NCI-H526 treated with DMSO at 0.1 percent for 48 hours (cell line): Measurements from ENCODE around the gene TENM3.

Experiments used
- DNase-seq: peaks from one replicate; lab custom pipeline; 2025; lab: John Stamatoyannopoulos, UW

TENM3 gene

DNA sequence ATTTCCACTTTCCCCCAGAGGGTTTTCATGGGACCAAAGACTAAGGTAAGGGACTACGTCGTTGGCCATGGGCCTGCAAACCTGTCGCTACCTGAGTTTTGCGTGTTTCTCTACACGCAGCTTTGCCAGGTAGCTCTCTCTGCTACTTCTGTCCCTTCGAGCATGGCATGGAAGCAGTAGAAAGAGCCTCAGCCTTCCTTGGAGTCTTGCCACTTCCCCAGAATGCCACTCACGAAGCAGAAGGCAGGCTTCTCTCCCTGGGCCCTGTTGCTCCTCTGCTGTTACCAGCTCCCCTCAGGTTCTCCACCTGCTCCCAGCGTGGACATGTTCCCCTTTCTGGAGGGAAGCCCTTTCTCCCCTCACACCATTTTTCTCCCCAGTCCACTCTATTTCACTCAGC is 381.1 kb downstream of the TENM3 start:
- no peak for DNase-seq

DNA sequence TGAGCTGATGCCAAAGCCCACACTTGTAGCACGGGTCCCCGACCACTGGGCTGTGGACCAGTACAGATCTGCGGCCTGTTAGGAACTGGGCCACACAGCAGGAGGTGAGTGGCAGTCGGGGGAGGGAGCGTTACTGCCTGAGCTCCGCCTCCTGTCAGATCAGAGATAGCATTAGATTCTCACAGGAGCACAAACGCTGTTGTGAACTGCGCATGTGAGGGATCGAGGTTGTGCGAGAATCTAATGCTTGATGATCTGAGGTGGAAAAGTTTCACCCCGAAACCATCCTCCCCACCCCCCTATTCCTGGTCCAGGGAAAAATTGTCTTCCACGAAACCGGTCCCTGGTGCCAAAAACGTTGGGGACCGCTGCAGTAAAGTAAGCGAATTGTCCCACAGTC is 382.0 kb downstream of the TENM3 start:
- DNase-seq = no peak

DNA sequence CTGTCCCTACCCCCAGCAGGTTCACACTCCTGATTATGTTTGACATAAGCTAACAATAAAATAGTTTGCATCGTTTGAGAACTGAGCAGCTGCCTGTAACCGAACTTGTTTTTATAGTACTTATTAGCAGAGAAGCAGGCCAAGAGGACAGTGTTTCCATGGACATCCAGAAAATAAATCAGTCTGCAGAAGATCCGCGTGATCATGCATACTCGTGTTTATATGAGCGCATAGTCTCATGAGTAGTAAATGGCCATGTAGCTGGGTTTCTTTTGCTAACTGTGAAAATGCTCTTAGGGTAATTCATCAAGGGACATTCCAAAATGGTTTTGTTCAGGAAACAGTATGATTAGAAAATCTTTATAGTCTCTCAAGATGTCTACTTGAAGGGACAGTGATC is 384.8 kb downstream of the TENM3 start:
- DNase-seq = peak; percentile 40

DNA sequence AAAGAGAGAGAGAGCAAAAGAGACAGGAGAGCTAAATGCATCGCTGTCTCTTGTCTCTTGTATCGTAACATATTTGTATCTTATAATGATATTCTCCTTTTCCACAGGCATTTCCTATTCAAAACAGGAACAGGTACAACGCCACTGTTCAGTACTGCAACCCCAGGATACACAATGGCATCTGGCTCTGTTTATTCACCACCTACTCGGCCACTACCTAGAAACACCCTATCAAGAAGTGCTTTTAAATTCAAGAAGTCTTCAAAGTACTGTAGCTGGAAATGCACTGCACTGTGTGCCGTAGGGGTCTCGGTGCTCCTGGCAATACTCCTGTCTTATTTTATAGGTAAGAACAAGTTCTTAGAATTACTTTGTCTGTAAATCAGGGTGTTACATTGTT is 385.3 kb downstream of the TENM3 start:
- DNase-seq = peak; percentile 68

DNA sequence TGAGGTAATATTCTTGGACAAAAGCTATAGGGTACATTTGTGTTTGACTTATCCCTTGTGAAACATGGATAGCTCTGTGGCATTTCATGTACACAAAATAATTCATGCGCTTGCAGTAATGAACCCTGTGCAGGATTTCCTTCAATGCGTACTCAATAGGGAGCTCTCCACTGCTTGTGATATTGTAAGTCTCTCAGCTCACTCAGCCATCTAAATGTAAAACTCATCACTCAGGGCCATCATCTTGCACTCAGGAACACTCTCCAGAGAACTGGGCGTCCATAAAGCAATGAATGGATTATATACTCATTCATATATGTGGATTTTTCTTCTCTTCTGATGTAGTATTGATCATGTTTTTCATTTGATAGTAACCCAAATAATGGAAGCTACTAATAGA is 385.9 kb downstream of the TENM3 start:
- peak; percentile 48 for DNase-seq

DNA sequence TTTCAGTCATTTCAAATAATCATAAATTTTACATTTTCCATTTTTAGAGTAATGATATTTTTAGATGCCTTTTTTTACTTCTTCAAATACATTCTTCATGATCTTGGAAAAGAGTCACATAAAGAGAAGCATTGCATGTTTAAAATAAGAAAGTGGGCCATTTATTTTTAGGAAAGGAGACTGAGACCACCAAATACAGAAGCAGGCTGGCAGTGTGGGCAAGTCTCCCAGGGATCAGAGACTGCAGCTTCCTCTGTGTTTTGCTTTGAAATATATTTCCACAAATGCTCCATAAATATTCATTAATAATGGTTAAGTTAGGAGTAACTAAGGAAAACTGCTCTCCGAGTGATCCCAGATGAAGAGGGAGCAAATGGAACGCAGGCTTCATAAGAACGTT is 397.3 kb downstream of the TENM3 start:
- DNase-seq = no peak

DNA sequence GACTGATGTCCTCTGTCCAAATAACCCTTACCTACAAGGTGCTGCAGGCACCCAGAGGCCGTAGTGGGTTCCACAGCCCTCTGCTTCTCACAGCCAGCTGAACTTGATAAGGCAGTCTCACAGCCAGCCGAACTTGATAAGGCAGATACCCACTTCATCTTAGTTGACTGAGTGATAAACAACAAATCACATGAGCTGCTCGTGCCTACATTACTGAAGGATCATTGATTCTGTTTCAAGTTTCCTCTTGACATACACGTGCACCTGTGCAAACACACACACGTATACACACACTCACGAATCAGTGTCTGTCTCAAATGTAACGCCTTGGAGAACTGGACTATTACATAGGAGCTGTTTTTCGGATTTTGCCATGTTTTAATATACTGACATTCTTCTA is 397.7 kb downstream of the TENM3 start:
- no peak for DNase-seq

DNA sequence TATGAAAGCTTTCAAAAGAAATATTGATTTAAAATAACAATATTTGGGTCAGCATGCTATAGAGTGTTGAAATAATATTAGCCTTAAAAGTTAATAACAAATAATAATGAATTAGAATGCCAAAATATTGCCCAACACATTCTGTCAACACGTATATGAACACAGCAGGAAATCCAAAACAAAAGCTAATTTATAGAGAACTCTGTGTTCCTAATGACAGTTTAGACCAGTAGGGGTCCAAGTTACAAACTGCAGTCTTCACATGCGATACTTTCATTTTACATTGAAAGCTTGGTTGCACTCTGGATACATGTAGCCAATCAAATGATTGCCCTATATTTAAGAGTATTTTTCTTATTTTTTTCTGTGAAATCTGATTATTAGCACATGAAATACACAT is 399.6 kb downstream of the TENM3 start:
- no peak for DNase-seq

DNA sequence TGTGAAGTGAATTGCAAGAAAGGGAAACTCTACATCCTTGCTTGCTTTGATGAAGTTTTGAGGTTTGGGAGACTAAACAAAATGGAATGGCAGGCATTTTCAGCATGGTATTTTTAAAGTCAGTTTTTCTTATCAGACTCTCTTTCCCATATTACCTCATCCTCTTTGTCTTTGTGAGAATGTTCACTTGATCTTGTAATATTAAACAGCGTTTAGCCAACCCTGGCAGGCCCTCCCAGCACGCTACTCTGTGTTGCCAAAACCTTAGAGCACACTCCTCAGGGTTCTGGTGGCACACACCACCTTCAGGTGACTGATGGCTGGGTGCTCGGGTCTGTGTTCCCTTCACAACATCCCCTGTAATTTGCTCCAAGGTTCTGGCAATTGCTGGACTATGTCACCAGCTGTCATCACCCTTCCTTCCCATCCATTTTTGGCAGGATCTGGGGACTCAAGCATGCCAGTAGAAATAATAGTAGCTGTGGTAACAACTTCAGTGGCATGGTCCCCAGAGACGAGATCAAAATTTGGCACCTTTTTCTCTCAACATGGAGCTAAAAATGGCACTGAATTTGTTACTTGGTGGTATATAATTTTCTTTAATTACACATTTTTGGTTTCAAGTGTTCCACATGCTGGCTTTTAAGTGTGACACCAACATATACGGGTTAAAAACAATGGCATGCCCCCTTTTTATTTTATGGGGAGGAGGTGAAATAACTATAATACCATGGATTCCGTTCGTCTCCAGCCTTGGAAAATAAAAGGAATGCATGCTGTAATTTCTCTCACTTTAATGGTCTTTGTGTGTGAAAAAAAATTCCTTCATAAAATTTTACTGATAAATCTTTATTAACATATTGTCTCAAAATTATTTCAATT is 400.8 kb downstream of the TENM3 start:
- no peak for DNase-seq

DNA sequence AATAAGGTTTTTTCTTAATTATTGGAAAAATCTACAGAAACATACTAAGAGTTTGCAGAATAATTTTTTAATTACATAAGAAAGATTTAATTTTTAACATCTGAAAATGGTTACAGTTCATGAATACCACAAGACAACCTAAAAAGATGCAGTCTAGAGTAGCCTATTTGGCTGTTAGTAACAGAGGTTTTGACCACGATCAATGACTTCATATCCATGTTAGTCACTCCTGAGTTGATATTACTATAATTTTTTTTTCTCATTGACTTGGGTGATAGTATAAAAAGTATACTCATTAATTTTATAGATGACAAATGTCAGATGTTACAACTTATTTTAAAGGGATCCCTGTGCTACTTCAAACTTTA is 401.5 kb downstream of the TENM3 start:
- DNase-seq = no peak

DNA sequence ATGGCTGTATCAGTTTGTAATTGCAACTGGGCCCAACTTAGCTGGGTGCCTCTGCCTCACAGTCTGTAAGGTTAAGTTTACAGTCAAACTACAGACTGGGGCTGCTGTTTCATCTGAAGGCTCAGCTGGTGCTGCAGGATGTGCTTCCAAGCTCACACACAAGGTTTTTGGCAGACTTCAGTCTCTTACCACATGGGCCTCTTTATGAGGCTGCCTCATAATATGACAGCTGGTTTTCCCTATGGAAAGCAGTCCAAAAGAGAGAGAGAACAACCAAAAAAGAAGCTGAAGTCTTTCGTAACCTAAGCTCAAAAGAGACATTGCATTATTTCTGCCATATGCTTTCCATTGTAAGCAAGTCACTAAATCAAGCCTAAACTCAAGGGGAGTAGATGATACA is 402.3 kb downstream of the TENM3 start:
- DNase-seq = no peak

DNA sequence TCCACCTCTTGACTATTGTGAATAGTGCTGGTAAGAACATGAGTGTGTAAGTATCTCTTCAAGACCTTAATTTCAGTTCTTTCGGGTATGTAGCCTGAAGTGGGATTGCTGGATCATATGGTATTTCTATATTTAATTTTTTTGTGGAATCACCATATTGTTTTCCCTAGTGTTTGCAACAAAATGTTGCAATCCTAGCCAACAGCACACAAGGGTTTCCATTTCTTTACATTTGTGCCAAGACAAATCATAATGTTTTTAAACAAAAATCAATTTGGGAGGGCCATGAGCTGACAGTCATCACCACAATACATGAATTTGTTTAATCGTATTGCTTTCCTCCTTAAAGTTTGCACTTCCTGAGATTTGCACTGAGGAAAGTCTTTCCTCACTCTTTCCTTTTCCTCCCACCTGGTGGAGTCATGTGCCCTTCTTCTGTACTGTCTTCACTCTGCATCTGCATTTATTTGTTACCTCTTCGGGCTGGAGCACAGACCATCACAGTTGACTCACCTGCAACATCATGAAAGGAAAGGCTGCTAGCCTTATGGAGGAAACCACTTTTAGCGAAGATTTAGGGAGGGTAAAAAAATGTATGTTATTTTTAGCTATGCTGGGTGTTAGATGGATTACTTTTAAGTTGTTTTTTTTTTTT is 404.6 kb downstream of the TENM3 start:
- no peak for DNase-seq

DNA sequence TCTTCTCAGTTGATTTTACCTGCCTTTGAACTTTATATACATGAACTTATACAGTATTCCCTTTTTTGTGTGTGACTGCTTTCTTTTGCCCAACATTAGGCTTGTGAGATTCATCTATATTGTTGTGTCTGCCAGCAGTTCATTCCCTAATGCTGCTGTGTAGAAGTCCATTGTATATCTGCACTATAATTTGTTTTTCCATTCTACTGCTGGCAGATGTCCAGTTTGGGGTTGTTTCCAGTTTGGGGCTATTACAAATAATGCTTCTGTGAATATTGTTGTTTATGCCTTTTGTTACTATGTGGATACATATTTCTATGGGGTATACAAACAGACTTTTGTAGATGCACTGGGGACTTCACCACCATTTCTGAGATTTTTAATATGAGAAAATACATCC is 405.6 kb downstream of the TENM3 start:
- DNase-seq = no peak

DNA sequence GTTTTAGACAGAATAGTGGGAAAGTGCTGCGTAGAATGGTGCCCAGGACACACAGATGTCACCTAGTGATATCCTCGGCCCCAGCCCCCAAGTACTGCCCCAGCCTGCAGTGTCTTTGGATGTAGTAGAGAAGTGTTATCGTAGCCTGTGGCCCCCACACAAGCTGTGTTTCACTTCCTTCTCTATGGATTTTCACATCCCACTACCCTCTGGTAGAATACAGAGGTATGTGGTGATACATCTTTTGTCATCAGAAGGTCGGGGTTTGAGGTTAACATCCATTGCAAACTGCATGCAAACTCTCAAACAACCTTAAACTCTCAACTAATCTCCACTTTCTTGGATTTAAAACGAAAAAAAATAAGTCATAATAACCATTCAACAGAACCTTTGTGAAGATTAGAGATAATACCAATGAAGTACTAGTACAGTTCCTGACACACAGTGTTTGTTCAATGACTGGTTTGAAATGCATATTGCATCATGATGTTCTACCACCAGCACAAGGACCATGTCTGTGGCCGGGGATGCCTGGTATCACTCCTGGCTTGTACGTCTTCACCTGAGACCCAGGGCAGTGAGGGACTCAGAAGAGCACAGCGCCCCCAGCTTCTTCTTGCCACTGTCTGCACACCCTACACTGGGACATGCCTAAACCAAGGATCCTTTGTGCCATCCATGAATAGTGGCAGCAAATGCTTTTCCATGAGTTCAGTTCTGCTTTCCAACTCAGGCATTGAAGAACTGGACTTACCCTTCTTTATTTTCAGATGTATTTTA is 406.7 kb downstream of the TENM3 start:
- DNase-seq = no peak

DNA sequence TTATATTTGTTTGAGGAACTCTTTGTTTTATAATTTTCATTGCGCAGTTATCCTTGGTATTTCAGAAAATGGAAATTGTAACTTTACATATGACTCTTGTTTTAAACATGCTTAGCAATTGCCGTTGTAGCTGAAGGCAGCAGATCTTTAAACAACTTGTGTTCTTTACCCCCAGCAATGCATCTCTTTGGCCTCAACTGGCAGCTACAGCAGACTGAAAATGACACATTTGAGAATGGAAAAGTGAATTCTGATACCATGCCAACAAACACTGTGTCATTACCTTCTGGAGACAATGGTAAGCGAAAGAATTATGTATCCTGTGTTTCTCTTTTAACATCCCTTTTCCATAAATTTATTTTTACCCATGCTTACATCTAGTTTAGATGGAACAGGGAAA is 410.4 kb downstream of the TENM3 start:
- DNase-seq = no peak

DNA sequence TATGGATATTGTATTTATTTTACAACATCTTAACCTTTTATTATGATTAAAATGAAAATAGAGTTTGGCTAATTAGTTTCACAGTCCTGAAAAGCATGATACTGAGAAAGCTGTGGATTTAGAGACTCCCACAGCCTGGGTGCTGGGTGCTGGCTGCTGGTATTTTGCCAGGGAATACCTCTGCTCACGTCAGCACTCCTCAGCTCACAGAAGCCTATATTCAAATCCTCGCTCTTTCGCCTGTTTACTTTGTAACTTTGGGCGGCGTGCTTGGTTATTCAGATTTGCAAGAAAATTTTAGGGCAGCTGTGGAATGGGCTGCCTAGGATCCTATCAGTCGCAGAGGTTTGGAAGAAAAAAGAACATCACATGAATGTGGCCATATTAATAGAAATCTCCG is 412.1 kb downstream of the TENM3 start:
- peak; percentile 6 for DNase-seq

DNA sequence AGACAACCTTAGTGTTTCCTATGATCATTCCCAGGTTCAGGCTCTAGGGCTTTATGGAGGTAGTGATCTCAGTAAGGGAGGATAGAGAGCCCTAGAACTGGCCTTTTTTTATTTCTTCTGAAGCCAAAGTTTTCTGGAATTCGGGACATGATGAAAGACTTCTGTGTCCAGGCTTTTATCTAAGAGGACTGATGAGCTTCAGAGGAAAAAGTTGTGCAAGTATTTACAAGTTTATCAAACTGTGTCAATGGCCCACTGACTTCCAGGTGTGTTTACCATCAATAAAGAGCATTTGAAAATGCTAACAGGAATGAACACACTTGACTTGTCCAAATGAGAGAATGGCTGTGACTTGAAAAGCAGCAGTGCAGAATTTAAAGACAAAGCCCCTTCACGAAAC is 419.3 kb downstream of the TENM3 start:
- DNase-seq = no peak

DNA sequence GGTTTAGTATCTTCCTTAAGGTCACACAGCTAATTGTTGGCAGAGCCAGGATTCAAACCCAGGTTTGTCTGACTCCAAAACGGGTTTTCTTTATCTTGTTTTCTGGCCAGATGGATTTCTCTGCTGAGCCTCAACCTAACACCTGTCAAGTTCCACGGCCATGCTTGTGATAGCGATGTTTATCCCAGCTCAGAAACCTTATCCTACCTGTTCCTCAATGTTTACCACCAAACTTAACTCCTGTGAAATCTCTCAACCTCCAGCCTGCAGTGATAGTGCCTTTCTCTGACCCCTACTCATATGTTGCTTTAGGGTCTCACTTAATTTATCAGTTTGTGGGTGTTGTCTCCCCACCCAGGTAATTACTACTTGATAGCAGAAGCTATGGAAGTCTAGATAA is 428.0 kb downstream of the TENM3 start:
- no peak for DNase-seq

DNA sequence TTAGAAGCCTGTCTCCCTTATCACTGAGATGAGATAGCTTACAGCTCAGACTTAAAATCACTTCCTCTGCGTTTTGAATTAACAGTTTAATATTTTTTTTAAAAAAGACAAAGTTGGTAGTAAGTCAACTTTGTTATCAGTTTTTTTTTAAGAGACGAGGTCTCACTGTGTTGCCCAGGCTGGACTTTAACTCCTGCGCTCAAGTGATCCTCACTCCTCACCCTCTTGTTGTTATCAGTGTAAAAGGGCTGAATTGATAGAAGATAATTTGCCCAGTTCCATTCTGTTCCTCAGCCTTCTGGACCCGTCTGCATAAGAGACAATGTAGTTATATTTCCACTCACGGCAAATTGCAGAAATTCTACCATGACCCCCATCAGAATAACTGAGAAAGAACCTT is 428.5 kb downstream of the TENM3 start:
- DNase-seq = no peak

DNA sequence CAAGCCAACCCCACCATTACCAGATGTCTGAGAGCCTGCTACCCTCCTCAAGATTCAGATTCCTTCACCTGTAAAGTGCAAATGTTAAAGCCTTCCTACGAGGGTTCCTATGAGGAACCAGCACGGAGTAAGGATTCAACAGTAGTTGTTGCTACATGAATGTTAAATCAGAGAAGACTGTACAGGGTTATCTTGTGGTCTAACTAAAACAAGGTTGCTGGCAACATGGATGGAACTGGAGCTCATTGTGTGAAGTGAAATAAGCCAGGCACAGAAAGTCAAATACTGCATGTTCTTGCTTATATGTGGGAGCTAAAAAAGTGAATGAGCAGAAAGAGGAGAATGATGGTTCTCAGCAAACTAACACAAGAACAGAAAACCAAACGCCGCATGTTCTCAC is 435.4 kb downstream of the TENM3 start:
- no peak for DNase-seq

DNA sequence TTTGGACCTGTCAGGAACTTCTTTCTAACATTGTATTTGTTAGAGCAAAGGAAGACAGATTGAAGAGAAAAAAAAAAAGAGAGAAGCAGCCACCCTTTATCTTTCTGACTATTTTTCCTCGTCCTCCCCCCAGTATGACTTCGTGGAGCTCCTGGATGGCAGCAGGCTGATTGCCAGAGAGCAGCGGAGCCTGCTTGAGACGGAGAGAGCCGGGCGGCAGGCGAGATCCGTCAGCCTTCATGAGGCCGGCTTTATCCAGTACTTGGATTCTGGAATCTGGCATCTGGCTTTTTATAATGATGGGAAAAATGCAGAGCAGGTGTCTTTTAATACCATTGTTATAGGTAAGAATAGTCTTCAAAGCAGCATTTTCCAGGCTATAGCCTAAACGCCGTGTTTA is 436.3 kb downstream of the TENM3 start:
- DNase-seq = no peak

DNA sequence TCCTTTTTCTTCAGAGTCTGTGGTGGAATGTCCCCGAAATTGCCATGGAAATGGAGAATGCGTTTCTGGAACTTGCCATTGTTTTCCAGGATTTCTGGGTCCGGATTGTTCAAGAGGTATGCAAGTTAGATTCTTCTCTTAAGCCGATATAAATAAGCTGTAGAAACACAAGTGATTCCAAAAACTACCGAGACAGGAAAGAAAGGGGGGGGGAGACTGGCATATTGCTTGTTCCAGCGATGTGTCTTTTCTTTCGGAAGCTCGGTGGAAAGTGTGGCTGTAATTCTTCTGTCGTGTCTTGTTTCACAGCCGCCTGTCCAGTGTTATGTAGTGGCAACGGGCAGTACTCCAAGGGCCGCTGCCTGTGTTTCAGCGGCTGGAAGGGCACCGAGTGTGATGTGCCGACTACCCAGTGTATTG is 437.0 kb downstream of the TENM3 start:
- DNase-seq = no peak

DNA sequence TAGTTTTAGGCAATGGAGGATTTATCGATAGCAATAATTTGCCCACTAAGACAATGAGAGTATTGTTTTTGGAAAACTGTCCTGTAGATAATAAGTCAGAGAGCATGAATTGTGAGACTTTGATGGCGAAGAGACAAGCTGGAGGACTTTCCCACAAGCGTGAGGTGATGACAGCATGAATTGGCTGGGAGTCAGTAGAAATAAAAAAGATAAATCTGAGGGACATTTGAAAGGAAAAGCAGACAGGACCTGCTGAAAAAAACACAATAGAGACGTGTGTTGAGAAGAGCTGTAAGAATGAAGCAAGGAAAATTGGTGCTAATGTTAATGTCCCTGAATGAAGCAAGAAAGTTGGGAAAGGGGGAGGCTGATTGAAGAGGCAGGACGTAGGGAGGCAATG is 440.5 kb downstream of the TENM3 start:
- DNase-seq = no peak
